T-helper 17 cell (primary cell): ENCODE results near the gene SERPINB8. TPM values are rescaled to one million over a fixed set of nuclear protein-coding genes. Genes with fewer than 3 reads are reported as not detected.

Experiments used
- total RNA-seq, 4 donors: library from RNA in 2 of 4; stranded (reverse) in 2 of 4; gene quantifications; one replicate each; pipeline ENCODE4 v1.2.3 and lab custom pipeline; 2022 to 2026

Gene SERPINB8
- total RNA-seq, 2 donors from 2014 or later, result 6.7 to 15.3 TPM

Other genes with a start within 250 kb of the SERPINB8 start
- not detected for gene SERPINB7, start 194.7 kb upstream of the SERPINB8 start, total RNA-seq
- gene SERPINB2, start 82.4 kb upstream of the SERPINB8 start, total RNA-seq, result under 1 TPM; 0.45 to 0.99 TPM
- not detected for gene SERPINB10, start 62.1 kb upstream of the SERPINB8 start, total RNA-seq
- gene HMSD, start 20.8 kb upstream of the SERPINB8 start, total RNA-seq, result not detected
- gene LINC00305, start 179.0 kb downstream of the SERPINB8 start, total RNA-seq, result not detected